ENCODE results near the gene TCEA2. TPM values are rescaled to one million over a fixed set of nuclear protein-coding genes. Genes with fewer than 3 reads are reported as not detected.

The TCEA2 gene
- total and polyA plus RNA-seq, 2 of the 13 experiments (the other 11 are each of a cell fraction or from before 2014, with no cell fraction given) = 28.1 to 33.7 TPM

DNA sequence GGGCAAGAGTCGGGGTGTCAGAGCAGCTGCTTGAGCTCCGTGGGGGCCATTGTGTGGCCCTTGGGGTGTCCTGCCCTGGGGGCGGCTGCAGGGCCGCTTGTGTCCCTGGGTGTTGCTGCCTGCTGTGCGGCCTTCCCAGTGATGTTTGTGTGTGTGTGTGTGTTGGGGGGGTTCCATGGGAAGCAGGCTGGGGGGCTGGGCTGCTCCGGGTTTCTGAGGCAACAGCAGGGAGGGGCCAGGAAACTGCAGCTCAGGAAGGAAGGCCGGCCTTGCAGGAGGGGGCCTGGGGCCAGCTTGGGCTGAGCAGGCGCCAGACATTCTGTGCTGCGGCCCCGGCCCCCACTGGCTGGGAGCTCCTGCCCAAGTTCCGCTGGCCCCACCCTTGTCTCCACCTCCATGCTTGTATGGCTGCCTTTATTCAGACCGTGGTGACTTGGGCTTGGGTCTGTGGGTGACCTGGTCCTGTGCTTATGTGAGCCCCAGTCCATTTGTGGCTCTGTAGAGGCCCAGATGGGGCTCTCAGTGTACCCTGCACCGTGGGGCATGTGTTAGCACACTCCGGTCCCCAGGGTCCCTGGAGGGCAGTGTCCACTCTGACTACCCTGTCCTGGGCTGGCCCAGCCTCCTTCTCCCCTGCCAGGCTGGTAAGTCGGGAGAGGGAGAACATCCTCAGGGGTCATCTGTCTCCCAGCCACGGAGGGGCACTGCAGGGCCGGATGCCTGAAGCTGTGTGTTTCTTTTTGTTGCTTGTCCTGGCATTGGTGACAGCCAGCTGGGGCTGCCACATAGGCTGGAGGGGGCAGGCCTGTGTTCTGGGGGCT is 8.9 kb upstream of the TCEA2 start (continued):
- TF ChIP-seq, protein P1, sequence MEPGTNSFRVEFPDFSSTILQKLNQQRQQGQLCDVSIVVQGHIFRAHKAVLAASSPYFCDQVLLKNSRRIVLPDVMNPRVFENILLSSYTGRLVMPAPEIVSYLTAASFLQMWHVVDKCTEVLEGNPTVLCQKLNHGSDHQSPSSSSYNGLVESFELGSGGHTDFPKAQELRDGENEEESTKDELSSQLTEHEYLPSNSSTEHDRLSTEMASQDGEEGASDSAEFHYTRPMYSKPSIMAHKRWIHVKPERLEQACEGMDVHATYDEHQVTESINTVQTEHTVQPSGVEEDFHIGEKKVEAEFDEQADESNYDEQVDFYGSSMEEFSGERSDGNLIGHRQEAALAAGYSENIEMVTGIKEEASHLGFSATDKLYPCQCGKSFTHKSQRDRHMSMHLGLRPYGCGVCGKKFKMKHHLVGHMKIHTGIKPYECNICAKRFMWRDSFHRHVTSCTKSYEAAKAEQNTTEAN (CRISPR knock-in tag; conservative IDR thresholded peaks at IDR 0.05) = peak; percentile 80
- TF ChIP-seq ZNF354B (CRISPR knock-in tag; IDR thresholded peaks at IDR 0.05) (no peak), ZNF547 (CRISPR knock-in tag; IDR thresholded peaks at IDR 0.05) (no peak; the same call in 1 of the 2 replicates), FIP1L1 (IDR thresholded peaks at IDR 0.05; ENCODE audit: borderline replicate concordance, insufficient read depth, low read depth, low read length) (no peak), HNF4A (CRISPR knock-in tag; IDR thresholded peaks at IDR 0.05) (peak; percentile 84), KDM2A (CRISPR knock-in tag; IDR thresholded peaks at IDR 0.05; ENCODE audit: borderline replicate concordance, low read depth) (peak; percentile 78), ZNF264 (CRISPR knock-in tag; IDR thresholded peaks at IDR 0.05) (peak; percentile 93), ZNF747 (CRISPR knock-in tag; IDR thresholded peaks at IDR 0.05; ENCODE audit: borderline replicate concordance) (0 out of 2 replicates have a peak, but pooled peaks have one; percentile 10), CBX2 (IDR thresholded peaks at IDR 0.05; ENCODE audit: low read depth, low read length) (no peak), CBX2 (CRISPR knock-in tag; IDR thresholded peaks at IDR 0.05; ENCODE audit: low read depth) (peak; percentile 17; the same call in 1 of the 2 replicates), IKZF4 (CRISPR knock-in tag; IDR thresholded peaks at IDR 0.05; ENCODE audit: borderline replicate concordance, low read depth, not compliant biosample characterization) (no peak), BRCA1 (CRISPR knock-in tag; IDR thresholded peaks at IDR 0.05) (no peak; the same call in 1 of the 2 replicates), CHD4 (IDR thresholded peaks at IDR 0.05; ENCODE audit: borderline replicate concordance, low read length) (no peak), ZNF775 (CRISPR knock-in tag; IDR thresholded peaks at IDR 0.05; ENCODE audit: borderline replicate concordance) (0 out of 2 replicates have a peak, but pooled peaks have one; percentile 54), NFIB (CRISPR knock-in tag; IDR thresholded peaks at IDR 0.05; ENCODE audit: borderline replicate concordance) (no peak), IRF2 (CRISPR knock-in tag; IDR thresholded peaks at IDR 0.05) (peak; percentile 81), ZNF180 (CRISPR knock-in tag; IDR thresholded peaks at IDR 0.05; ENCODE audit: borderline replicate concordance, low read depth) (0 out of 2 replicates have a peak, but pooled peaks have one; percentile 64), ZFP41 (CRISPR knock-in tag; IDR thresholded peaks at IDR 0.05; ENCODE audit: borderline replicate concordance) (no peak; the same call in 1 of the 2 replicates)
- TF ChIP-seq, protein P2, sequence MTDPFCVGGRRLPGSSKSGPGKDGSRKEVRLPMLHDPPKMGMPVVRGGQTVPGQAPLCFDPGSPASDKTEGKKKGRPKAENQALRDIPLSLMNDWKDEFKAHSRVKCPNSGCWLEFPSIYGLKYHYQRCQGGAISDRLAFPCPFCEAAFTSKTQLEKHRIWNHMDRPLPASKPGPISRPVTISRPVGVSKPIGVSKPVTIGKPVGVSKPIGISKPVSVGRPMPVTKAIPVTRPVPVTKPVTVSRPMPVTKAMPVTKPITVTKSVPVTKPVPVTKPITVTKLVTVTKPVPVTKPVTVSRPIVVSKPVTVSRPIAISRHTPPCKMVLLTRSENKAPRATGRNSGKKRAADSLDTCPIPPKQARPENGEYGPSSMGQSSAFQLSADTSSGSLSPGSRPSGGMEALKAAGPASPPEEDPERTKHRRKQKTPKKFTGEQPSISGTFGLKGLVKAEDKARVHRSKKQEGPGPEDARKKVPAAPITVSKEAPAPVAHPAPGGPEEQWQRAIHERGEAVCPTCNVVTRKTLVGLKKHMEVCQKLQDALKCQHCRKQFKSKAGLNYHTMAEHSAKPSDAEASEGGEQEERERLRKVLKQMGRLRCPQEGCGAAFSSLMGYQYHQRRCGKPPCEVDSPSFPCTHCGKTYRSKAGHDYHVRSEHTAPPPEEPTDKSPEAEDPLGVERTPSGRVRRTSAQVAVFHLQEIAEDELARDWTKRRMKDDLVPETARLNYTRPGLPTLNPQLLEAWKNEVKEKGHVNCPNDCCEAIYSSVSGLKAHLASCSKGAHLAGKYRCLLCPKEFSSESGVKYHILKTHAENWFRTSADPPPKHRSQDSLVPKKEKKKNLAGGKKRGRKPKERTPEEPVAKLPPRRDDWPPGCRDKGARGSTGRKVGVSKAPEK (CRISPR knock-in tag; IDR thresholded peaks at IDR 0.05; ENCODE audit: borderline replicate concordance) = peak; percentile 92; the same call in 1 of the 2 replicates
- TF ChIP-seq, protein P3, sequence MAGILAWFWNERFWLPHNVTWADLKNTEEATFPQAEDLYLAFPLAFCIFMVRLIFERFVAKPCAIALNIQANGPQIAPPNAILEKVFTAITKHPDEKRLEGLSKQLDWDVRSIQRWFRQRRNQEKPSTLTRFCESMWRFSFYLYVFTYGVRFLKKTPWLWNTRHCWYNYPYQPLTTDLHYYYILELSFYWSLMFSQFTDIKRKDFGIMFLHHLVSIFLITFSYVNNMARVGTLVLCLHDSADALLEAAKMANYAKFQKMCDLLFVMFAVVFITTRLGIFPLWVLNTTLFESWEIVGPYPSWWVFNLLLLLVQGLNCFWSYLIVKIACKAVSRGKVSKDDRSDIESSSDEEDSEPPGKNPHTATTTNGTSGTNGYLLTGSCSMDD (CRISPR knock-in tag; IDR thresholded peaks at IDR 0.05) = 0 out of 2 replicates have a peak, but pooled peaks have one; percentile 54
- TF ChIP-seq, protein P4, sequence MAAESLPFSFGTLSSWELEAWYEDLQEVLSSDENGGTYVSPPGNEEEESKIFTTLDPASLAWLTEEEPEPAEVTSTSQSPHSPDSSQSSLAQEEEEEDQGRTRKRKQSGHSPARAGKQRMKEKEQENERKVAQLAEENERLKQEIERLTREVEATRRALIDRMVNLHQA (CRISPR knock-in tag; IDR thresholded peaks at IDR 0.05) = no peak
- TF ChIP-seq, protein P5, sequence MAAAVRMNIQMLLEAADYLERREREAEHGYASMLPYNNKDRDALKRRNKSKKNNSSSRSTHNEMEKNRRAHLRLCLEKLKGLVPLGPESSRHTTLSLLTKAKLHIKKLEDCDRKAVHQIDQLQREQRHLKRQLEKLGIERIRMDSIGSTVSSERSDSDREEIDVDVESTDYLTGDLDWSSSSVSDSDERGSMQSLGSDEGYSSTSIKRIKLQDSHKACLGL (CRISPR knock-in tag; IDR thresholded peaks at IDR 0.05) = peak; percentile 81
